Uterus (tissue), 2 donors: ENCODE data around the gene CHST13.

Experiments
- CTCF ChIP-seq, 4 experiments: fragments of 200-600 bp in 2 of 4; fragments of 450-650 bp in 2 of 4; sonication (generic) in 2 of 4; IDR thresholded peaks; one replicate each; pipeline ENCODE4 v1.5.1; 2016 to 2019; ENCODE audit warnings: antibody characterized with exemption in 4 of 4, mild to moderate bottlenecking in 2 of 4, moderate library complexity in 1 of 4
- POLR2A ChIP-seq, 2 donors: fragments of 450-650 bp; IDR thresholded peaks; one replicate each; pipeline ENCODE4 v1.6.1; 2016; ENCODE audit warnings: antibody characterized with exemption in 2 of 2, mild to moderate bottlenecking in 1 of 2, moderate library complexity in 1 of 2

- TF ChIP-seq CTCF (IDR thresholded peaks at IDR 0.05) = no peak
- no peak for TF ChIP-seq POLR2A (IDR thresholded peaks at IDR 0.05)
These were observed 25.0 kb upstream of the CHST13 start for GRCh38 chr3:126498929-126499328.
